HG02884 (cell line): ENCODE results near the gene SLC6A15.
A peak's percentile ranks its signal among the peaks of the same experiment; 100 is the strongest.

Experiments
- ATAC-seq: cut with Tn5 transposase; IDR thresholded peaks from one replicate; pipeline ENCODE4 v1.9.1; 2021; ENCODE audit warnings: mild to moderate bottlenecking, moderate library complexity; ENCODE audit not compliant: unreplicated experiment

The SLC6A15 gene

DNA sequence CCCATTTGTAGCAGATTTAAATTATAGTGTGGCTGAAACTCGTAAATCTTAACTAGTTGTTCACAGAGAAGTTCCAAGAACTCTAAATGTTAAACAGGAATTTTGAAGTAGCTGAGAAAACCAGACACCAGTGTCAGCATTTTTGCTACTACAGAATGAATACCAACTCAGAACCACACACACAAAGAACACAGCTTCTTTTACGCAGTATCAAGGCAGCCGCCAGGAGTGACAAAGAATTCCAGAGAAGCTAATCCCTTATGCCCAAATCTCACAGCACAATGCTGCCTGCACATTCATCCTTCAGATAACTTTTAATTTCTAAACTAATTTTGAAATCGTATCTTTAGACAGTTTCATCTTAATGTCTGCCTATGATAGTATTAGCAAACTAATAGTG, 37.4 kb downstream of the SLC6A15 start:
- ATAC-seq = no peak

GRCh38 chr12:84874825-84875139, 37.8 kb downstream of the SLC6A15 start:
- ATAC-seq = no peak

- ATAC-seq = peak; percentile 93
Measured at GRCh38 chr12:84874125-84874824, 38.3 kb downstream of the SLC6A15 start.

- no peak for ATAC-seq
Measured at GRCh38 chr12:84862186-84862585, 50.4 kb downstream of the SLC6A15 start.

- ATAC-seq = no peak
Measured at GRCh38 chr12:84860718-84861117, 51.9 kb downstream of the SLC6A15 start.

DNA sequence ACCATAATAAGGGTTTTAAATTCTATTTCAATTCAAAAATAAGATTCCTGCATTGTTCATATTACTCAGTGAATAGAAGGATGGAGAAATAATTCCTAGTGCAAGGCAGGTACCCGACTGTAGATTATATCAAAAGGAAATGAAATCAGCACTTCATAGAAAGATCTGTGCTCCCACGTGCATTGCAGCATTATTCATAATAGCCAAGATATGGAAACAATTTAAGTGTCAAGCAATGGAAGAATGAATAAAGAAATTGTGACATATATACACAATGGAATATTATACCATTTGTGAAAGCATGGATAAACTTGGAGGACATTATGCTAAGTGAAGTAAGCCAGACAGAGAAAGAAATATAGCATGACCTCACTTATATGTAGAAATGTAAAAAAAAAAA, 53.8 kb downstream of the SLC6A15 start:
- no peak for ATAC-seq

DNA sequence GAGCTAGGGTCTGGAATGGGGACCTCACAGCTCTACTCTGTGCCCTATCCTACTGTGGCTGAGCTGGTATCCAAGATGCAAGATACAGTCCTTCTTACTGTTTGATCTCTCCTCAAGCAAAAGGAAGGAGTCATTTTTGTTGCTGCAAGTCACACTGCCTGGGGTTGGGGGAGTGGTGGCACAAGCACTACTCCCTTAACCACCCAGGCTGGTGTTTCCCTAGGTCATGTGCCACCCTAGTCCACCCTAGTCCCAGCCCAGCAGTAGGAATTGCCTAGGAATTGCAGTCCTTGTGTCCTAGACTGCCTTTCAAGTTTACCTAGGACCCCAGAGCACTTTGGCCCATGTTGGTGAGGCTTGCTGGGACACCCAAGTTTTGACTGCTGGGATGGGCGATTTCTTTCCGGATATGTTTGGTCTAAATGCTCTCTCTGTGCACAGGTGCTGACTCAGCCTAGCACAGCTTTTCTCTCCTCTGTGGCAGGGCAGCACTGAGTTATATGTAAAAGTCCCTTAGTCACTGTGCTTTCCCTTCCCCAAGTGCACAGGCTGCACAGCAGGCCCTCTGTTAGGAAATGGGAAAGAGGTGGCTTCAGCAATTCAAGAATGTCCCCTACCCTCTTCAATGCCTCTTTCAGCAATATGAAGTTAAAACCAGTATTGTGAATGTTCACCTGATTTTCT, 54.9 kb downstream of the SLC6A15 start:
- ATAC-seq = no peak

- no peak for ATAC-seq
Measured at GRCh38 chr12:84856156-84856900, 56.3 kb downstream of the SLC6A15 start.

GRCh38 chr12:84843593-84844144, 68.9 kb downstream of the SLC6A15 start:
- no peak for ATAC-seq

- ATAC-seq = peak; percentile 75
Measured at GRCh38 chr12:84842406-84843013, 70.1 kb downstream of the SLC6A15 start.

DNA sequence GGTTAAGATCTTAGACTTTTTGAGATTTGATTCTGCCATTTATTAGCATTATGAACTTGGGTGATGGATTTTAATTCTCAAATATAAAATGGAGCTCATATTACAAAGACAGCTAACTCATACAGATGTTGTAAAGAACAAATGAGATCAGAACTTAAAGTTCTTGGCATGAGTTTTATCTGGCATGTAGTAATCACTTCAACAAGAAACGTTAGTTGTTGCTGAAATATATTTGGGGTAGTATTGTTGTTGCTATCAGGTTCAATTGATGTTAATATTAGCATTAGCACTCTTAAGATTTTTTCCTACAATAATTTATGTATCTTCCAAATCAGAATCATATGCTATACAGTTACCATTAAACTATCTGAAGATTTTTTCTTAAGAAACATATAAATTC, 71.0 kb downstream of the SLC6A15 start:
- no peak for ATAC-seq

DNA sequence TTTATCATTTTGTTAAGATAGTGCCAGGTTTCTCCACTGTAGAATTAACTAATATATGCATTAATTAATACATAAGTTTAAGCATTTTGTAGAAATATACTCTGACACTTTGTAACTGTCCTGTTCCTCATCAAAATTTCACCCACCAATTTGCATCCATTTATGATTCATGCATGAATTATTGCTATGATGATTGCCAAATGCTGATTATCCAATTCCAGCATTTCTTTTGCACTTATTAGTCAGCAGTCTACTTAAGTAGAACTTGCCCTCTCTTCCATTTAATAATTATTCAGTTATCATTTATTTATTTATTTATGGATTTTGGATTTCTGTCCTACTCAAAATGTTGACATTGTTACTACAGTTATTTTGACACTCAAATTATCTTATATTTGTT, 72.2 kb downstream of the SLC6A15 start:
- ATAC-seq = no peak

DNA sequence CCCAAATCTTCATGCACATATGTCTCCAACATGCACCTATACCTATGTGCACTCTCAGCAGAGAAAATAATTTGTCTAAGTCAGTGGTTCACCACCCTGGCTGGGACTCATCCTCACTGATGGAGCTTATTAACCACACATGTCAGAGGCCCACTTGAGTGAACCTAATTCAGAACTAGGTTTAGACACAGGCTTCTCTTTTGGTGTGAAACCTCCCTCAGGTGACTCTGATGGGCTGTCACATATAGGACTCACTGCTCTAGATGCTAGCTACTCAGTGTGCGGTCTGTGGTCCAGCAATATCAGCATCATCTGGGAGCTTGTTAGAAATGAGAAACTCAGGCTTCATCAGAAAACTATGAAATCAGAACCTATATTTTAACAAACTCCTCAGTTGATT, 85.7 kb downstream of the SLC6A15 start:
- ATAC-seq = no peak

DNA sequence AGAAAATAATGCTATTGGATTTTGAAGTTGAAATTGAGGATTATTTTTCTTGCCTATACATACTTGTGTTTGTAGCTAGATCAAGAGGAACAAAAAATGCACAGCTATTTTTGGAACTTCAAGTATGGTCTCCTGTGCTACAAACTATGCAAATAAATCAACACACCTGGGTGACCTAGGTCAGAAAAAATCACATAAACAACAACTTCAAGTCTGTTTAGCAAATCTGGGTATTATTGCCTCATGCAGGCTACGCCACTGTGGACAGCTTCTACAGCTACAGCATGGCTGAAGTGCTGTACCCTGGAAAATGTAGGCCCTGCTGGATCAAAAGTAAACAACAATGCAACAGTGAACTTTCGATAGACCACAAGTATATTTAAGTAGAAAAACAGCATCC, 87.5 kb downstream of the SLC6A15 start:
- no peak for ATAC-seq

- ATAC-seq = no peak
Measured at GRCh38 chr12:84822525-84822924, 90.1 kb downstream of the SLC6A15 start.

GRCh38 chr12:84816916-84817695, 95.5 kb downstream of the SLC6A15 start:
- no peak for ATAC-seq

DNA sequence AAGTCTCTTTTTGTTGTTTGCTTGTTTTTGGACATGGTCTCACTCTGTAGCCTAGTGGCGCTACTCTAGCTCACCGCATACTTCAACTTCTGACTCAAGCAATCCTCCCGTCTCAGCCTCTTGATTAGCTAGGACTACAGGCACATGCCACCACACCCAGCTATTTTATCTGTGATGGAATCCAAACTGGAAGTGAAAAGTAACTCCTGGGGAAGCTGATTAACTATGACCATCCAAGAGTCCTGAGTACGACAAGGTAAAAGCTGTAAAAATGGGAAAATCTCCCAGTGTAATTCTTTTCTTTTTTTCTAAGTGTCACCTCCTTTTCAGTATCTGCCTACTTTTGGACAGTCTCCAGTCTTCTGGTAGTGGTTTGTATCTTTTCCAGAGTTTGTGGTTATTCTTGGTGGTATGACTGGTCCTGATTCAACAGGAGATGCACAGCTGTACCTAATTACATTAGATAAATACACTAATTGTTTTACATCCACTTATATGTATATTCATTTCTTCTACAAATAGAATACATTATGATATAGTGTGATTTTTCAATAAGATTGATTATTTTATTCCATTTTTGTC, 97.8 kb downstream of the SLC6A15 start:
- ATAC-seq = no peak

- peak; percentile 72 for ATAC-seq
Measured at GRCh38 chr12:84813780-84814663, 98.6 kb downstream of the SLC6A15 start.

GRCh38 chr12:84811291-84811690, 101.3 kb downstream of the SLC6A15 start:
- no peak for ATAC-seq
